Measurements from ENCODE around the gene CYYR1.

CYYR1 gene

GRCh38 chr21:26572702-26573381 lies at the start of gene CYYR1:
TSS of gene CYYR1 (minus strand) at chr21:26573286. CDS start at chr21:26572940, 346 bp downstream.
- H3K4me3 ChIP-seq: peak within 1 kb of the TSS; percentile 30 to 58 (median 43)
- H3K27ac ChIP-seq: peak within 1 kb of the TSS in 20 of 21 experiments; percentile 29 to 87 (median 70)

GRCh38 chr21:26617176-26617575 lies 44.1 kb upstream of the CYYR1 start:
- H3K4me3 ChIP-seq: no peak overlapping the region
- no peak overlapping the region for H3K27ac ChIP-seq

- no peak overlapping the region for H3K27ac ChIP-seq
- H3K4me3 ChIP-seq: no peak overlapping the region
These were observed 41.2 kb upstream of the CYYR1 start for GRCh38 chr21:26614251-26614650.

- Histone ChIP-seq H3K4me3 (no peak overlapping the region), H3K27ac (no peak overlapping the region)
These were observed 26.2 kb upstream of the CYYR1 start for GRCh38 chr21:26599261-26599660.

- Histone ChIP-seq H3K27ac (no peak overlapping the region), H3K4me3 (no peak overlapping the region)
These were observed 24.9 kb upstream of the CYYR1 start for GRCh38 chr21:26597981-26598380.

- Histone ChIP-seq H3K4me3 (no peak overlapping the region), H3K27ac (no peak overlapping the region)
These were observed 23.9 kb upstream of the CYYR1 start for GRCh38 chr21:26597031-26597430.

- no peak overlapping the region for H3K4me3 ChIP-seq
- no peak overlapping the region for H3K27ac ChIP-seq
These were observed 22.9 kb upstream of the CYYR1 start for GRCh38 chr21:26595971-26596370.

GRCh38 chr21:26593800-26594199 lies 20.7 kb upstream of the CYYR1 start:
- Histone ChIP-seq H3K4me3 (no peak overlapping the region), H3K27ac (no peak overlapping the region)

- Histone ChIP-seq H3K4me3 (no peak overlapping the region), H3K27ac (no peak overlapping the region)
These were observed 18.5 kb upstream of the CYYR1 start for GRCh38 chr21:26591543-26591942.

GRCh38 chr21:26588446-26588845 lies 15.4 kb upstream of the CYYR1 start:
- peak overlapping the region in 1 of 7 experiments; percentile 8 for H3K4me3 ChIP-seq

GRCh38 chr21:26587736-26588201 lies 14.7 kb upstream of the CYYR1 start:
- no peak overlapping the region for H3K4me3 ChIP-seq
- peak overlapping the region in 2 of 21 experiments; percentile 34 to 37 for H3K27ac ChIP-seq

More at GRCh38 chr21:26588446-26588845, 15.4 kb upstream of the CYYR1 start:
- peak overlapping the region in 1 of 21 experiments; percentile 34 for H3K27ac ChIP-seq

- H3K4me3 ChIP-seq: no peak overlapping the region
- H3K27ac ChIP-seq: no peak overlapping the region
These were observed 10.7 kb upstream of the CYYR1 start for GRCh38 chr21:26583769-26584168.

GRCh38 chr21:26581818-26582217 lies 8.7 kb upstream of the CYYR1 start:
- no peak overlapping the region for H3K27ac ChIP-seq
- H3K4me3 ChIP-seq: no peak overlapping the region

- Histone ChIP-seq H3K27ac (peak overlapping the region in 18 of 21 experiments; percentile 47 to 87 (median 72)), H3K4me3 (peak overlapping the region; percentile 30 to 58 (median 43))
These were observed 897 bp downstream of the CYYR1 start for GRCh38 chr21:26572076-26572701.

- peak overlapping the region in 4 of 21 experiments; percentile 6 to 61 (median 28) for H3K27ac ChIP-seq
- H3K4me3 ChIP-seq: no peak overlapping the region
These were observed 2.9 kb downstream of the CYYR1 start for GRCh38 chr21:26570203-26570602.

GRCh38 chr21:26565546-26565945 lies 7.5 kb downstream of the CYYR1 start:
- peak overlapping the region in 3 of 21 experiments; percentile 40 to 72 (median 69) for H3K27ac ChIP-seq
- no peak overlapping the region for H3K4me3 ChIP-seq

- Histone ChIP-seq H3K27ac (peak overlapping the region in 3 of 21 experiments; percentile 40 to 72 (median 69)), H3K4me3 (no peak overlapping the region)
These were observed 8.0 kb downstream of the CYYR1 start for GRCh38 chr21:26565111-26565510.

- Histone ChIP-seq H3K27ac (peak overlapping the region in 2 of 21 experiments; percentile 37 to 42), H3K4me3 (no peak overlapping the region)
These were observed 9.1 kb downstream of the CYYR1 start for GRCh38 chr21:26563856-26564503.

GRCh38 chr21:26560612-26561011 lies 12.5 kb downstream of the CYYR1 start:
- Histone ChIP-seq H3K27ac (no peak overlapping the region), H3K4me3 (no peak overlapping the region)

- Histone ChIP-seq H3K27ac (no peak overlapping the region), H3K4me3 (no peak overlapping the region)
These were observed 14.0 kb downstream of the CYYR1 start for GRCh38 chr21:26559099-26559498.

GRCh38 chr21:26557106-26557505 lies 16.0 kb downstream of the CYYR1 start:
- no peak overlapping the region for H3K27ac ChIP-seq
- H3K4me3 ChIP-seq: no peak overlapping the region
